Neuronal stem cell (in vitro differentiated cells): Measurements from ENCODE around the gene CDH13.

Experiments used
- DNase-seq: peaks from one replicate; pipeline ENCODE4 v3.0.0-alpha.2; 2013; ENCODE audit warnings: low spot score
- H2AFZ ChIP-seq: one replicate; pipeline ENCODE4 v1.6.1; 2013; ENCODE audit warnings: mild to moderate bottlenecking, low read length, inconsistent platforms
- H2AK5ac ChIP-seq: 2 replicates; pipeline ENCODE4 v1.6.1; 2013; ENCODE audit warnings: low read depth, mild to moderate bottlenecking, inconsistent platforms, low read length, moderate library complexity, mixed read lengths
- H2BK120ac ChIP-seq: 2 replicates; pipeline ENCODE4 v1.6.1; 2013; ENCODE audit warnings: low read depth, mild to moderate bottlenecking, inconsistent platforms, low read length, moderate library complexity, mixed read lengths
- H2BK12ac ChIP-seq: one replicate; pipeline ENCODE4 v1.6.1; 2013; ENCODE audit warnings: low read length, inconsistent platforms
- H2BK15ac ChIP-seq: 2 replicates; pipeline ENCODE4 v1.6.1; 2013; ENCODE audit warnings: mild to moderate bottlenecking, low read length, inconsistent platforms, mixed read lengths
- H2BK5ac ChIP-seq: one replicate; pipeline ENCODE4 v1.6.1; 2013; ENCODE audit warnings: inconsistent platforms, mild to moderate bottlenecking, low read length, moderate library complexity
- H3K14ac ChIP-seq: one replicate; pipeline ENCODE4 v1.6.1; 2013; ENCODE audit warnings: low read length, inconsistent platforms
- H3K18ac ChIP-seq: 2 replicates; pipeline ENCODE4 v1.6.1; 2013; ENCODE audit warnings: low read length, inconsistent platforms
- H3K23ac ChIP-seq: 2 replicates; pipeline ENCODE4 v1.6.1; 2013; ENCODE audit warnings: low read depth, mild to moderate bottlenecking, mixed read lengths, low read length, inconsistent platforms; ENCODE audit not compliant: poor library complexity
- H3K27ac ChIP-seq: replicated peaks from 3 replicates; pipeline ENCODE4 v1.5.1; 2013; ENCODE audit warnings: low read length, inconsistent platforms
- H3K27me3 ChIP-seq, 3 experiments: 2 replicates each; pipeline ENCODE4 v1.6.1; 2013; ENCODE audit warnings: low read length in 3 of 3, mild to moderate bottlenecking in 2 of 3, inconsistent platforms in 1 of 3, low read depth in 1 of 3, mixed read lengths in 1 of 3, moderate library complexity in 1 of 3; ENCODE audit not compliant: control insufficient read depth in 3 of 3, insufficient read depth in 3 of 3
- H3K36me3 ChIP-seq, 2 donors: replicated peaks in 1 of 2; 2 replicates each; pipeline ENCODE4 v1.6.1; 2013; ENCODE audit warnings: low read length in 2 of 2; ENCODE audit not compliant: control insufficient read depth in 2 of 2, insufficient read depth in 2 of 2
- H3K4ac ChIP-seq: 2 replicates; pipeline ENCODE4 v1.6.1; 2013; ENCODE audit warnings: inconsistent platforms, mild to moderate bottlenecking, low read length, moderate library complexity
- H3K4me1 ChIP-seq, 2 donors: 1 replicate in 1 of 2; 2 replicates in 1 of 2; pipeline ENCODE4 v1.6.1; 2013; ENCODE audit warnings: low read length in 2 of 2, low read depth in 1 of 2; ENCODE audit not compliant: control insufficient read depth in 2 of 2, insufficient read depth in 1 of 2
- H3K4me2 ChIP-seq: one replicate; pipeline ENCODE4 v1.6.1; 2013; ENCODE audit warnings: mild to moderate bottlenecking, low read length, inconsistent platforms; ENCODE audit not compliant: insufficient read depth, poor library complexity, severe bottlenecking
- H3K4me3 ChIP-seq, 2 donors: 2 replicates each; pipeline ENCODE4 v1.5.1; 2013; ENCODE audit warnings: low read length in 2 of 2, mild to moderate bottlenecking in 2 of 2, inconsistent platforms in 1 of 2, moderate library complexity in 1 of 2
- H3K79me1 ChIP-seq: one replicate; pipeline ENCODE4 v1.6.1; 2013; ENCODE audit warnings: low read depth, mild to moderate bottlenecking, inconsistent platforms, low read length, moderate library complexity
- H3K9ac ChIP-seq: one replicate; pipeline ENCODE4 v1.6.1; 2013; ENCODE audit warnings: mild to moderate bottlenecking, low read depth, low read length, inconsistent platforms; ENCODE audit not compliant: poor library complexity
- H3K9me3 ChIP-seq, 2 donors: replicated peaks in 1 of 2; 2 replicates each; pipeline versions ENCODE3 to v1.6.1; 2013; ENCODE audit warnings: low read length in 2 of 2, mild to moderate bottlenecking in 2 of 2, inconsistent platforms in 1 of 2, low read depth in 1 of 2, mixed read lengths in 1 of 2, moderate library complexity in 1 of 2; ENCODE audit not compliant: control insufficient read depth in 2 of 2, insufficient read depth in 1 of 2
- H4K8ac ChIP-seq: one replicate; pipeline ENCODE4 v1.6.1; 2013; ENCODE audit warnings: low read depth, mild to moderate bottlenecking, inconsistent platforms, low read length, moderate library complexity
- H4K91ac ChIP-seq: one replicate; pipeline ENCODE4 v1.6.1; 2013; ENCODE audit warnings: low read length, low read depth, mild to moderate bottlenecking, inconsistent platforms; ENCODE audit not compliant: poor library complexity
- WGBS, 2 donors: extraction: QIAGEN DNeasy Blood & Tissue Kit; methylation state at CpG; one replicate each; pipeline ENCODE4 v1.1.7; 2013; ENCODE audit warnings: missing lambda C conversion rate in 2 of 2, mixed read lengths in 1 of 2; ENCODE audit not compliant: insufficient read length in 2 of 2, insufficient replicate concordance in 1 of 2; ENCODE audit errors: extremely low coverage in 2 of 2; 5-methylcytosine and 5-hydroxymethylcytosine counted together

The CDH13 gene

GRCh38 chr16:82899006-82899405 is 272.2 kb downstream of the CDH13 start:
- no peak overlapping the region for H2BK12ac ChIP-seq
- H3K18ac ChIP-seq, result no peak overlapping the region
- H2AK5ac ChIP-seq, result no peak overlapping the region
- H3K23ac ChIP-seq, result no peak overlapping the region
- no peak overlapping the region for H3K27ac ChIP-seq
- no peaks in the 10 kb centered on the region for H3K79me1 ChIP-seq
- H3K9me3 ChIP-seq, result no peaks in the 10 kb centered on the region
- no peak overlapping the region for H3K9ac ChIP-seq
- no peak overlapping the region for H2BK120ac ChIP-seq
- no peak overlapping the region for H4K91ac ChIP-seq
- H3K4me2 ChIP-seq, result no peak overlapping the region
- no peak for DNase-seq
- no peak overlapping the region for H4K8ac ChIP-seq
- no peaks in the 10 kb centered on the region for H3K4me1 ChIP-seq
- H3K14ac ChIP-seq, result no peak overlapping the region
- no peak overlapping the region for H2BK5ac ChIP-seq
- H3K4me3 ChIP-seq, result no peak overlapping the region
- no peak overlapping the region for H2AFZ ChIP-seq
- H3K4ac ChIP-seq, result no peak overlapping the region
- H2BK15ac ChIP-seq, result no peak overlapping the region
- WGBS, 2 donors, result no CpG with 5 or more reads among the region's 2 CpGs
- no peaks in the 10 kb centered on the region for H3K36me3 ChIP-seq
- H3K27me3 ChIP-seq, result no peaks in the 10 kb centered on the region

DNA sequence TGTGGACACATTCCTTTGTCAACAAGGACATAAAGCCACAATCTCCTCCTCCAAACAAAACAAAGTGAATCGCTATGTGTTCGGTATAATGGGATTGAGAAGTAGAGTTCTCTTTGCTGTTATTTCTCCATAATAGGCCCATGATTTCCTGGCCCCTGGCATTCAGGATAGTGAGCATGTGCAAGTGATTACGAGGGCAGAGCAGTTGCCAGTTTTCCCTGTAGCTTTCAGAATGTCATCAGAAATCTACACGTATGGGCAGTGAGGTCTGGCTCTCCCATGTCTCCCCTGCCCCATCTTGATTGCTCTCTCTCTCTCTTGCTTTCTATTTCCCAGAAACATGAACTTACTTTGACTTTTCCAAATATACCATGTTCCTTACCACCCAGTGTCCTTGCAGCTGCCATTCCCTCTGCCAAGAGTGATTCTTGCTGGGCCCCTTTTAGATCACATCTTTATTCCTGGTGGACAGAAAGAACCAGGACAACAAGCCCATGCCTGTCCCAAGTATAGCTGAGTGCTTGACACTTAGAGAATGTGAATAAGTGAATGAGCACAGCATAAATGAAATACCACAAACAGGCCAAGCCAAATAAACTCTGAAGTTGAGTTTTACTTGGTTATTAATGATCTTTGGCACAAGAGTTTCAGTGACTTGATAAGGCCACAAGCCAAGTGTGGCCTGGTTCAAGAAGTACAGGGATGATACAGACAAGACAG is 273.1 kb downstream of the CDH13 start:
- H3K36me3 ChIP-seq, result no peaks in the 10 kb centered on the region
- H2BK120ac ChIP-seq, result no peak overlapping the region
- no peaks in the 10 kb centered on the region for H3K27me3 ChIP-seq
- WGBS, 2 donors, result no CpG with 5 or more reads among the region's 4 CpGs
- no peak overlapping the region for H2BK12ac ChIP-seq
- no peak overlapping the region for H4K8ac ChIP-seq
- no peak overlapping the region for H3K18ac ChIP-seq
- no peak overlapping the region for H3K14ac ChIP-seq
- no peak overlapping the region for H2AFZ ChIP-seq
- H2BK5ac ChIP-seq, result no peak overlapping the region
- H3K79me1 ChIP-seq, result no peaks in the 10 kb centered on the region
- no peak overlapping the region for H3K9ac ChIP-seq
- no peak overlapping the region for H3K4ac ChIP-seq
- no peak overlapping the region for H3K4me2 ChIP-seq
- no peaks in the 10 kb centered on the region for H3K4me1 ChIP-seq
- no peak overlapping the region for H3K23ac ChIP-seq
- no peak overlapping the region for H4K91ac ChIP-seq
- no peak overlapping the region for H3K27ac ChIP-seq
- H2BK15ac ChIP-seq, result no peak overlapping the region
- no peak overlapping the region for H3K4me3 ChIP-seq
- no peak overlapping the region for H2AK5ac ChIP-seq
- DNase-seq, result no peak
- no peaks in the 10 kb centered on the region for H3K9me3 ChIP-seq

- no peak overlapping the region for H2BK5ac ChIP-seq
Measured at GRCh38 chr16:82900559-82900958, 273.8 kb downstream of the CDH13 start.

GRCh38 chr16:82911925-82912324 is 285.2 kb downstream of the CDH13 start:
- H2BK120ac ChIP-seq, result no peak overlapping the region
- H2BK15ac ChIP-seq, result peak overlapping the region; percentile 60
- H3K4me1 ChIP-seq, result peaks cover 0 to 1% of the 10 kb centered on the region in 2 donors
- no peak overlapping the region for H4K91ac ChIP-seq
- peak overlapping the region; percentile 57 for H2BK5ac ChIP-seq
- no peaks in the 10 kb centered on the region for H3K36me3 ChIP-seq
- H2AK5ac ChIP-seq, result no peak overlapping the region
- H3K4ac ChIP-seq, result no peak overlapping the region
- H3K14ac ChIP-seq, result no peak overlapping the region
- no peaks in the 10 kb centered on the region for H3K9me3 ChIP-seq
- no peak overlapping the region for H2BK12ac ChIP-seq
- no CpG with 5 or more reads among the region's 10 CpGs for WGBS, 2 donors
- H3K27me3 ChIP-seq, result no peaks in the 10 kb centered on the region
- no peak overlapping the region for H3K9ac ChIP-seq
- H3K27ac ChIP-seq, result no peak overlapping the region
- H3K4me2 ChIP-seq, result no peak overlapping the region
- no peak overlapping the region for H4K8ac ChIP-seq
- H3K79me1 ChIP-seq, result no peaks in the 10 kb centered on the region
- no peak overlapping the region for H2AFZ ChIP-seq
- no peak overlapping the region for H3K23ac ChIP-seq
- DNase-seq, result no peak
- H3K18ac ChIP-seq, result no peak overlapping the region
- no peak overlapping the region for H3K4me3 ChIP-seq

More at GRCh38 chr16:82900559-82900958, 273.8 kb downstream of the CDH13 start:
- no peak overlapping the region for H2BK12ac ChIP-seq
- no peak overlapping the region for H4K8ac ChIP-seq
- no peak overlapping the region for H3K9ac ChIP-seq
- no peaks in the 10 kb centered on the region for H3K79me1 ChIP-seq
- no peak overlapping the region for H3K4ac ChIP-seq
- no CpG with 5 or more reads among the region's 8 CpGs for WGBS, 2 donors
- H3K14ac ChIP-seq, result no peak overlapping the region
- no peak overlapping the region for H3K23ac ChIP-seq
- H3K4me1 ChIP-seq, result no peaks in the 10 kb centered on the region
- H2AFZ ChIP-seq, result no peak overlapping the region
- no peak overlapping the region for H2BK120ac ChIP-seq
- H3K9me3 ChIP-seq, result no peaks in the 10 kb centered on the region
- no peak overlapping the region for H3K4me2 ChIP-seq
- no peak for DNase-seq
- no peak overlapping the region for H2BK15ac ChIP-seq
- no peak overlapping the region for H4K91ac ChIP-seq
- H3K4me3 ChIP-seq, result no peak overlapping the region
- no peaks in the 10 kb centered on the region for H3K36me3 ChIP-seq
- no peak overlapping the region for H2AK5ac ChIP-seq
- H3K27me3 ChIP-seq, result no peaks in the 10 kb centered on the region
- no peak overlapping the region for H3K27ac ChIP-seq
- no peak overlapping the region for H3K18ac ChIP-seq
